ENCODE results near the gene CSF2RB. TPM values are rescaled to one million over a fixed set of nuclear protein-coding genes. Genes with fewer than 3 reads are reported as not detected.

CSF2RB gene
- total RNA-seq, 2 donors from 2014 or later, result not detected

GRCh38 chr22:36897611-36898010 lies 15.8 kb upstream of the CSF2RB start:
- WGBS, 2 experiments (ENCODE audit: insufficient coverage in 1 of 2, insufficient read length in 1 of 2), result 85 to 86% methylated on average over 2 to 3 of the region's 3 CpGs

GRCh38 chr22:36898690-36899089 lies 14.7 kb upstream of the CSF2RB start:
- H3K36me3 Mint-ChIP-seq (ENCODE audit: low read depth), result no peaks in the 10 kb centered on the region
- Histone ChIP-seq H3K4me1 (ENCODE audit: control insufficient read depth, insufficient read depth, low read length) (peaks cover 9% of the 10 kb centered on the region), H3K27me3 (ENCODE audit: control insufficient read depth, insufficient read depth, low read length, poor library complexity, severe bottlenecking) (no peaks in the 10 kb centered on the region), H3K9me3 (ENCODE audit: control insufficient read depth, low read length) (peaks cover 18% of the 10 kb centered on the region), H3K36me3 (ENCODE audit: control insufficient read depth, insufficient read depth, low read length) (no peaks in the 10 kb centered on the region), H3K9ac (ENCODE audit: extremely low read depth, low read length, poor library complexity, severe bottlenecking) (no peak overlapping the region), H3K4me3 (ENCODE audit: low read length) (no peak overlapping the region), H3K27ac (ENCODE audit: low read depth, low read length) (no peak overlapping the region)
- WGBS, 2 experiments (ENCODE audit: insufficient coverage in 1 of 2, insufficient read length in 1 of 2), result 91 to 93% methylated on average over 4 of the region's 4 CpGs
- no peak overlapping the region for H3K4me3 Mint-ChIP-seq
- peaks cover 12% of the 10 kb centered on the region for H3K4me1 Mint-ChIP-seq
- no peak overlapping the region for H3K27ac Mint-ChIP-seq
- H3K27me3 Mint-ChIP-seq (ENCODE audit: insufficient read depth), result peaks cover 29% of the 10 kb centered on the region
- peaks cover 36% of the 10 kb centered on the region for H3K9me3 Mint-ChIP-seq
- no peak for DNase-seq
- no peak for TF ChIP-seq CTCF (conservative IDR thresholded peaks at IDR 0.05)

More at GRCh38 chr22:36897611-36898010, 15.8 kb upstream of the CSF2RB start:
- Histone ChIP-seq H3K9me3 (ENCODE audit: control insufficient read depth, low read length) (peaks cover 17% of the 10 kb centered on the region), H3K4me3 (ENCODE audit: low read length) (no peak overlapping the region), H3K36me3 (ENCODE audit: control insufficient read depth, insufficient read depth, low read length) (no peaks in the 10 kb centered on the region), H3K9ac (ENCODE audit: extremely low read depth, low read length, poor library complexity, severe bottlenecking) (no peak overlapping the region), H3K27ac (ENCODE audit: low read depth, low read length) (no peak overlapping the region), H3K27me3 (ENCODE audit: control insufficient read depth, insufficient read depth, low read length, poor library complexity, severe bottlenecking) (no peaks in the 10 kb centered on the region), H3K4me1 (ENCODE audit: control insufficient read depth, insufficient read depth, low read length) (peaks cover 9% of the 10 kb centered on the region)
- no peak for DNase-seq
- TF ChIP-seq CTCF (conservative IDR thresholded peaks at IDR 0.05), result no peak
- H3K9me3 Mint-ChIP-seq, result peaks cover 32% of the 10 kb centered on the region
- no peak overlapping the region for H3K27ac Mint-ChIP-seq
- H3K36me3 Mint-ChIP-seq (ENCODE audit: low read depth), result no peaks in the 10 kb centered on the region
- H3K4me1 Mint-ChIP-seq, result peaks cover 12% of the 10 kb centered on the region
- peaks cover 30% of the 10 kb centered on the region for H3K27me3 Mint-ChIP-seq (ENCODE audit: insufficient read depth)
- H3K4me3 Mint-ChIP-seq, result no peak overlapping the region

- 60 to 87% methylated on average over 1 of the region's 1 CpG for WGBS, 2 experiments (ENCODE audit: insufficient coverage in 1 of 2, insufficient read length in 1 of 2)
- H3K36me3 Mint-ChIP-seq (ENCODE audit: low read depth), result no peaks in the 10 kb centered on the region
- Histone ChIP-seq H3K27ac (ENCODE audit: low read depth, low read length) (no peak overlapping the region), H3K27me3 (ENCODE audit: control insufficient read depth, insufficient read depth, low read length, poor library complexity, severe bottlenecking) (no peaks in the 10 kb centered on the region), H3K9me3 (ENCODE audit: control insufficient read depth, low read length) (peaks cover 18% of the 10 kb centered on the region), H3K4me3 (ENCODE audit: low read length) (no peak overlapping the region), H3K4me1 (ENCODE audit: control insufficient read depth, insufficient read depth, low read length) (peaks cover 9% of the 10 kb centered on the region), H3K36me3 (ENCODE audit: control insufficient read depth, insufficient read depth, low read length) (no peaks in the 10 kb centered on the region), H3K9ac (ENCODE audit: extremely low read depth, low read length, poor library complexity, severe bottlenecking) (no peak overlapping the region)
- H3K4me3 Mint-ChIP-seq, result no peak overlapping the region
- H3K27me3 Mint-ChIP-seq (ENCODE audit: insufficient read depth), result peaks cover 31% of the 10 kb centered on the region
- peaks cover 12% of the 10 kb centered on the region for H3K4me1 Mint-ChIP-seq
- TF ChIP-seq CTCF (conservative IDR thresholded peaks at IDR 0.05), result no peak
- no peak overlapping the region for H3K27ac Mint-ChIP-seq
- peaks cover 36% of the 10 kb centered on the region for H3K9me3 Mint-ChIP-seq
- DNase-seq, result no peak
These were observed 13.9 kb upstream of the CSF2RB start for GRCh38 chr22:36899498-36899897.
